SK-N-SH (cell line): ENCODE results near the gene TIGD7. TPM values are rescaled to one million over a fixed set of nuclear protein-coding genes. Genes with fewer than 3 reads are reported as not detected.

Source experiments
- CTCF ChIA-PET: fragments of 300-600, 350-600 bp; formaldehyde crosslinking; extraction: SDS; loops from one replicate; lab custom pipeline; 2021; lab: Yijun Ruan, JAX
- POLR2A ChIA-PET: fragments of 350-600 bp; sonication (Branson Sonifier 250); formaldehyde crosslinking; extraction: SDS; loops from one replicate; lab custom pipeline; 2020; ENCODE audit warnings: antibody characterized with exemption, inconsistent platforms; lab: Yijun Ruan, JAX
- DNase-seq: peaks from one replicate; pipeline ENCODE4 v3.0.0; 2012
- H2AFZ ChIP-seq: fragments of 200-600 bp; sonication (generic); 2 replicates; pipeline ENCODE4 v1.8.1; 2016; ENCODE audit warnings: antibody characterized with exemption, mild to moderate bottlenecking, low read depth
- H3F3A ChIP-seq: fragments of 200-600 bp; sonication (generic); replicated peaks from 2 replicates; pipeline ENCODE3; 2016; ENCODE audit warnings: antibody characterized with exemption, mild to moderate bottlenecking; ENCODE audit not compliant: insufficient read depth
- H3K27ac ChIP-seq, 2 experiments: fragments of 200-500 bp in 1 of 2; fragments of 200-600 bp in 1 of 2; sonication (Bioruptor generic) in 1 of 2; sonication (generic), shearing (Covaris generic) in 1 of 2; 2 replicates each; pipeline versions ENCODE4 v1.5.1 to v1.6.1; 2014 to 2016; ENCODE audit warnings: low read depth in 2 of 2, inconsistent platforms in 1 of 2, low read length in 1 of 2, mild to moderate bottlenecking in 1 of 2, mixed read lengths in 1 of 2
- H3K27me3 ChIP-seq: fragments of 200-600 bp; sonication (generic), shearing (Covaris generic); 2 replicates; pipeline ENCODE4 v1.6.1; 2016; ENCODE audit warnings: mixed run types; ENCODE audit not compliant: insufficient read depth
- H3K36me3 ChIP-seq, 2 experiments: fragments of 200-500 bp in 1 of 2; fragments of 200-600 bp in 1 of 2; sonication (Bioruptor generic) in 1 of 2; sonication (generic) in 1 of 2; replicated peaks in 1 of 2; 2 replicates each; pipeline versions ENCODE3 to v1.5.1; 2014 to 2016; ENCODE audit warnings: low read length in 1 of 2, mild to moderate bottlenecking in 1 of 2; ENCODE audit not compliant: insufficient read depth in 2 of 2, control insufficient read depth in 1 of 2
- H3K4me1 ChIP-seq, 2 experiments: fragments of 200-500 bp in 1 of 2; fragments of 200-600 bp in 1 of 2; sonication (Bioruptor generic) in 1 of 2; sonication (generic), shearing (Covaris generic) in 1 of 2; 2 replicates each; pipeline versions ENCODE4 v1.5.1 to v1.6.1; 2014 to 2016; ENCODE audit warnings: low read depth in 1 of 2, low read length in 1 of 2, mixed run types in 1 of 2; ENCODE audit not compliant: insufficient read depth in 2 of 2, control insufficient read depth in 1 of 2
- H3K4me2 ChIP-seq: fragments of 200-600 bp; sonication (generic), shearing (Covaris generic); 2 replicates; pipeline ENCODE4 v1.6.1; 2017; ENCODE audit warnings: mixed run types
- H3K4me3 ChIP-seq, 2 experiments: fragments of 200-500 bp in 1 of 2; fragments of 200-600 bp in 1 of 2; sonication (Bioruptor generic) in 1 of 2; sonication (generic), shearing (Covaris generic) in 1 of 2; 2 replicates each; pipeline versions ENCODE4 v1.5.1 to v1.8.1; 2014 to 2016; ENCODE audit warnings: low read depth in 2 of 2, inconsistent platforms in 1 of 2, low read length in 1 of 2, mild to moderate bottlenecking in 1 of 2, mixed read lengths in 1 of 2, moderate library complexity in 1 of 2
- H3K79me2 ChIP-seq: fragments of 200-600 bp; sonication (generic); 2 replicates; pipeline ENCODE4 v1.8.1; 2017; ENCODE audit warnings: mild to moderate bottlenecking; ENCODE audit not compliant: insufficient read depth
- H3K9ac ChIP-seq: fragments of 200-600 bp; sonication (generic); 2 replicates; pipeline ENCODE4 v1.6.1; 2017; ENCODE audit warnings: mixed run types
- H3K9me2 ChIP-seq: fragments of 200-600 bp; sonication (generic); 2 replicates; pipeline ENCODE4 v1.6.1; 2017; ENCODE audit warnings: mixed run types
- H3K9me3 ChIP-seq: fragments of 200-600 bp; sonication (generic); 2 replicates; pipeline ENCODE4 v1.6.1; 2017; ENCODE audit warnings: mixed run types, mild to moderate bottlenecking, moderate library complexity
- H4K20me1 ChIP-seq: fragments of 200-600 bp; sonication (generic); 2 replicates; pipeline ENCODE4 v1.6.1; 2017; ENCODE audit warnings: mild to moderate bottlenecking, mixed run types; ENCODE audit not compliant: insufficient read depth
- ELF1 ChIP-seq: IDR thresholded peaks from 2 replicates; pipeline ENCODE4 v1.4.0; 2012
- EP300 ChIP-seq, 2 experiments: IDR thresholded peaks; 2 replicates each; pipeline versions ENCODE4 v1.4.0 to v1.6.1; 2012; ENCODE audit warnings: borderline replicate concordance in 1 of 2, low read depth in 1 of 2, low read length in 1 of 2
- EZH2phosphoT487 ChIP-seq: fragments of 200-600 bp; sonication (generic); IDR thresholded peaks from 2 replicates; pipeline ENCODE4 v1.6.1; 2017; ENCODE audit warnings: low read depth, mixed run types, mild to moderate bottlenecking, antibody characterized with exemption, moderate library complexity, borderline replicate concordance
- GABPA ChIP-seq: IDR thresholded peaks from 2 replicates; pipeline ENCODE4 v1.4.0; 2012; ENCODE audit warnings: low read depth, mild to moderate bottlenecking
- MEF2A ChIP-seq: IDR thresholded peaks from 2 replicates; pipeline ENCODE4 v1.4.0; 2012; ENCODE audit warnings: low read depth, borderline replicate concordance
- NFIC ChIP-seq: IDR thresholded peaks from 2 replicates; pipeline ENCODE4 v1.4.0; 2012; ENCODE audit warnings: borderline replicate concordance
- NRF1 ChIP-seq: IDR thresholded peaks from 2 replicates; pipeline ENCODE4 v1.6.1; 2012; ENCODE audit warnings: low read depth, mild to moderate bottlenecking, low read length
- POLR2AphosphoS5 ChIP-seq: IDR thresholded peaks from 2 replicates; pipeline ENCODE4 v1.6.1; 2012; ENCODE audit warnings: low read depth, low read length
- RXRA ChIP-seq: IDR thresholded peaks from 2 replicates; pipeline ENCODE4 v1.4.0; 2012; ENCODE audit warnings: low read depth, mild to moderate bottlenecking, borderline replicate concordance
- SIN3A ChIP-seq: IDR thresholded peaks from 2 replicates; pipeline ENCODE4 v1.6.1; 2012; ENCODE audit warnings: low read depth, mild to moderate bottlenecking, low read length, moderate library complexity, borderline replicate concordance
- TAF1 ChIP-seq: IDR thresholded peaks from 2 replicates; pipeline ENCODE4 v1.6.1; 2012; ENCODE audit warnings: low read depth, mild to moderate bottlenecking, low read length, moderate library complexity, borderline replicate concordance
- YY1 ChIP-seq: IDR thresholded peaks from 2 replicates; pipeline ENCODE4 v1.4.0; 2012; ENCODE audit warnings: low read depth, mild to moderate bottlenecking
- WGBS: methylation state at CpG from one replicate; pipeline ENCODE4 v1.1.6; 2017; ENCODE audit warnings: low lambda C conversion rate; 5-methylcytosine and 5-hydroxymethylcytosine counted together
- polyA plus RNA-seq, 3 experiments: library from polyadenylated mRNA; depleted of rRNA; stranded (reverse); fragments of >200 nt; gene quantifications; 2 replicates each; pipeline ENCODE4 v1.2.3, GENCODE V29; 2012
- TF ChIP-seq, protein P1 (sequence below): fragments of 150-350 bp; IDR thresholded peaks from 2 replicates; pipeline ENCODE4 v1.6.1; 2016; ENCODE audit warnings: mild to moderate bottlenecking, low read depth, low read length
- TF ChIP-seq, protein P2 (sequence below): IDR thresholded peaks from 2 replicates; pipeline ENCODE4; 2012
- TF ChIP-seq, protein P3 (sequence below): fragments of 200-600 bp; sonication (generic); IDR thresholded peaks from 2 replicates; pipeline ENCODE4 v1.6.1; 2017; ENCODE audit warnings: antibody characterized with exemption, mild to moderate bottlenecking, moderate library complexity
- TF ChIP-seq, protein P4 (sequence below): IDR thresholded peaks from 2 replicates; pipeline ENCODE4 v1.4.0; 2012; ENCODE audit warnings: low read depth, borderline replicate concordance
- TF ChIP-seq, protein P5 (sequence below): IDR thresholded peaks from 2 replicates; pipeline ENCODE4 v1.4.0; 2012; ENCODE audit warnings: low read depth, borderline replicate concordance
- TF ChIP-seq, protein P6 (sequence below): fragments of 150-350 bp; IDR thresholded peaks from 2 replicates; pipeline ENCODE4 v1.6.1; 2017; ENCODE audit warnings: antibody characterized with exemption, low read length, low read depth, borderline replicate concordance

TIGD7 gene
- polyA plus RNA-seq, 1 of the 3 experiments (the other 2 are of a cell fraction), result 1.2 TPM

DNA sequence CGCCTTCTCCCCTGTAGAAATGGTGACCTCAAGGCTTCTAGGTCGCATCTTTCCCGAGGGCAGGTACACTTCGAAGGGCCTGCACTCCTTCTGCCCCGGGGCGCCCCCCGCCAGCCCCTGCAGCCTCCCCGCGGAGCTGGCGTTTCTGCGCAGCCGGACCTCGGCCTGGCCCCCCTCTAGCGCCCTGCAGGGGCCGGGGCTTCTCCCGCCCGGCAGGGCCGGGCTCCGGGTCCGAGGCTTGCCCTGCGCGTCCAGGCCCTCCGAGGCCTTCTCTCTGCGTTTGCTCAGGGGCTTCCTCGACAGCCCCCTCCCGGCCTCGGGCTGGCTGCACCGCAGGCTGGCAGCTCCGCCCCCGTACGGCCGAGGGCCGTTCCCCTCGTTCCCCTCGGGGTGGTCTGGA lies 50.9 kb downstream of the TIGD7 start:
- ChIA-PET CTCF (interaction anchor here (1.5 kb wide), 1 partner anchor 10 kb away, joined by 5 read pairs; no protein-coding TSS in a partner anchor), POLR2A (no interaction called here)
- Histone ChIP-seq H3K4me2 (no peak overlapping the region), H3K36me3 (no peaks in the 10 kb centered on the region), H3K9me2 (no peaks in the 10 kb centered on the region), H3K79me2 (no peaks in the 10 kb centered on the region), H3F3A (no peaks in the 10 kb centered on the region), H2AFZ (no peak overlapping the region), H3K4me3 (no peak overlapping the region), H3K27me3 (peaks cover 58% of the 10 kb centered on the region), H3K9ac (no peak overlapping the region), H4K20me1 (no peaks in the 10 kb centered on the region), H3K9me3 (no peaks in the 10 kb centered on the region), H3K4me1 (no peaks in the 10 kb centered on the region), H3K27ac (no peak overlapping the region)
- TF ChIP-seq TAF1 (no peak), ELF1 (no peak), MEF2A (no peak), NRF1 (no peak), EP300 (IDR thresholded peaks at IDR 0.05; ENCODE audit: borderline replicate concordance in 1 of 2, low read depth in 1 of 2, low read length in 1 of 2) (no peak), RXRA (no peak), POLR2AphosphoS5 (no peak), YY1 (no peak), NFIC (no peak)
- TF ChIP-seq, protein P1, sequence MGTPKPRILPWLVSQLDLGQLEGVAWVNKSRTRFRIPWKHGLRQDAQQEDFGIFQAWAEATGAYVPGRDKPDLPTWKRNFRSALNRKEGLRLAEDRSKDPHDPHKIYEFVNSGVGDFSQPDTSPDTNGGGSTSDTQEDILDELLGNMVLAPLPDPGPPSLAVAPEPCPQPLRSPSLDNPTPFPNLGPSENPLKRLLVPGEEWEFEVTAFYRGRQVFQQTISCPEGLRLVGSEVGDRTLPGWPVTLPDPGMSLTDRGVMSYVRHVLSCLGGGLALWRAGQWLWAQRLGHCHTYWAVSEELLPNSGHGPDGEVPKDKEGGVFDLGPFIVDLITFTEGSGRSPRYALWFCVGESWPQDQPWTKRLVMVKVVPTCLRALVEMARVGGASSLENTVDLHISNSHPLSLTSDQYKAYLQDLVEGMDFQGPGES, result no peak
- WGBS, result 30% methylated on average over 28 of the region's 35 CpGs
- DNase-seq, result peak; percentile 41

DNA sequence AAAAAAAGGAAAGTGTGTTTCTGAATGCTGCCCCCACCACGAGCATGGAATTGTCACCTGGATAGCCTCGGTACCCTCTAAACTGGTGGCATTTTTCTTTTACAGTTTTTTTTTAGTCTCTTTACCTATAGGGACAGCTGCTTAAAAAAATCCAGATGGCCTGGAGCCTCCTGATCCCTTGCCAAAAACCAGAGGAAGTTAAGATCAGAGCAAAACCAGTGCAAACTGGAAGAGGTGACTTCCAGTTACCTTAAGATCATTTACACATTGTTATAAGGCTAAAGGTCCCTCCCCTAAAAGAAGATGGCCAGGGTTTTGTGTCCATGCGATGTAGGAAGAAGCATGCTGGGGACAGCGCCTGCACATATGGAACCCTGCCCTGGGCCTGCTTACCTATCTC lies 52.3 kb downstream of the TIGD7 start:
- Histone ChIP-seq H4K20me1 (no peaks in the 10 kb centered on the region), H3K36me3 (no peaks in the 10 kb centered on the region), H3K9me2 (no peaks in the 10 kb centered on the region), H3K4me1 (no peaks in the 10 kb centered on the region), H3K27me3 (peaks cover 68% of the 10 kb centered on the region), H2AFZ (no peak overlapping the region), H3F3A (no peaks in the 10 kb centered on the region), H3K9ac (no peak overlapping the region), H3K9me3 (no peaks in the 10 kb centered on the region), H3K27ac (no peak overlapping the region), H3K4me2 (no peak overlapping the region), H3K4me3 (no peak overlapping the region), H3K79me2 (no peaks in the 10 kb centered on the region)
- DNase-seq, result no peak
- ChIA-PET POLR2A (no interaction called here), CTCF (no interaction called here)
- 61% methylated on average over 4 of the region's 4 CpGs for WGBS
- TF ChIP-seq EP300 (IDR thresholded peaks at IDR 0.05; ENCODE audit: borderline replicate concordance in 1 of 2, low read depth in 1 of 2, low read length in 1 of 2) (no peak), GABPA (no peak), TAF1 (no peak), ELF1 (no peak), EZH2phosphoT487 (no peak), YY1 (no peak), SIN3A (no peak)
- TF ChIP-seq, protein P2, sequence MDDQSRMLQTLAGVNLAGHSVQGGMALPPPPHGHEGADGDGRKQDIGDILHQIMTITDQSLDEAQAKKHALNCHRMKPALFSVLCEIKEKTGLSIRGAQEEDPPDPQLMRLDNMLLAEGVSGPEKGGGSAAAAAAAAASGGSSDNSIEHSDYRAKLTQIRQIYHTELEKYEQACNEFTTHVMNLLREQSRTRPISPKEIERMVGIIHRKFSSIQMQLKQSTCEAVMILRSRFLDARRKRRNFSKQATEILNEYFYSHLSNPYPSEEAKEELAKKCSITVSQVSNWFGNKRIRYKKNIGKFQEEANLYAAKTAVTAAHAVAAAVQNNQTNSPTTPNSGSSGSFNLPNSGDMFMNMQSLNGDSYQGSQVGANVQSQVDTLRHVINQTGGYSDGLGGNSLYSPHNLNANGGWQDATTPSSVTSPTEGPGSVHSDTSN, result no peak
- TF ChIP-seq, protein P3, sequence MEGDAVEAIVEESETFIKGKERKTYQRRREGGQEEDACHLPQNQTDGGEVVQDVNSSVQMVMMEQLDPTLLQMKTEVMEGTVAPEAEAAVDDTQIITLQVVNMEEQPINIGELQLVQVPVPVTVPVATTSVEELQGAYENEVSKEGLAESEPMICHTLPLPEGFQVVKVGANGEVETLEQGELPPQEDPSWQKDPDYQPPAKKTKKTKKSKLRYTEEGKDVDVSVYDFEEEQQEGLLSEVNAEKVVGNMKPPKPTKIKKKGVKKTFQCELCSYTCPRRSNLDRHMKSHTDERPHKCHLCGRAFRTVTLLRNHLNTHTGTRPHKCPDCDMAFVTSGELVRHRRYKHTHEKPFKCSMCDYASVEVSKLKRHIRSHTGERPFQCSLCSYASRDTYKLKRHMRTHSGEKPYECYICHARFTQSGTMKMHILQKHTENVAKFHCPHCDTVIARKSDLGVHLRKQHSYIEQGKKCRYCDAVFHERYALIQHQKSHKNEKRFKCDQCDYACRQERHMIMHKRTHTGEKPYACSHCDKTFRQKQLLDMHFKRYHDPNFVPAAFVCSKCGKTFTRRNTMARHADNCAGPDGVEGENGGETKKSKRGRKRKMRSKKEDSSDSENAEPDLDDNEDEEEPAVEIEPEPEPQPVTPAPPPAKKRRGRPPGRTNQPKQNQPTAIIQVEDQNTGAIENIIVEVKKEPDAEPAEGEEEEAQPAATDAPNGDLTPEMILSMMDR, result no peak
- TF ChIP-seq, protein P4, sequence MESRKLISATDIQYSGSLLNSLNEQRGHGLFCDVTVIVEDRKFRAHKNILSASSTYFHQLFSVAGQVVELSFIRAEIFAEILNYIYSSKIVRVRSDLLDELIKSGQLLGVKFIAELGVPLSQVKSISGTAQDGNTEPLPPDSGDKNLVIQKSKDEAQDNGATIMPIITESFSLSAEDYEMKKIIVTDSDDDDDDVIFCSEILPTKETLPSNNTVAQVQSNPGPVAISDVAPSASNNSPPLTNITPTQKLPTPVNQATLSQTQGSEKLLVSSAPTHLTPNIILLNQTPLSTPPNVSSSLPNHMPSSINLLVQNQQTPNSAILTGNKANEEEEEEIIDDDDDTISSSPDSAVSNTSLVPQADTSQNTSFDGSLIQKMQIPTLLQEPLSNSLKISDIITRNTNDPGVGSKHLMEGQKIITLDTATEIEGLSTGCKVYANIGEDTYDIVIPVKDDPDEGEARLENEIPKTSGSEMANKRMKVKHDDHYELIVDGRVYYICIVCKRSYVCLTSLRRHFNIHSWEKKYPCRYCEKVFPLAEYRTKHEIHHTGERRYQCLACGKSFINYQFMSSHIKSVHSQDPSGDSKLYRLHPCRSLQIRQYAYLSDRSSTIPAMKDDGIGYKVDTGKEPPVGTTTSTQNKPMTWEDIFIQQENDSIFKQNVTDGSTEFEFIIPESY, result no peak
- TF ChIP-seq, protein P5, sequence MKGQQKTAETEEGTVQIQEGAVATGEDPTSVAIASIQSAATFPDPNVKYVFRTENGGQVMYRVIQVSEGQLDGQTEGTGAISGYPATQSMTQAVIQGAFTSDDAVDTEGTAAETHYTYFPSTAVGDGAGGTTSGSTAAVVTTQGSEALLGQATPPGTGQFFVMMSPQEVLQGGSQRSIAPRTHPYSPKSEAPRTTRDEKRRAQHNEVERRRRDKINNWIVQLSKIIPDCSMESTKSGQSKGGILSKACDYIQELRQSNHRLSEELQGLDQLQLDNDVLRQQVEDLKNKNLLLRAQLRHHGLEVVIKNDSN, result no peak
- TF ChIP-seq, protein P6, sequence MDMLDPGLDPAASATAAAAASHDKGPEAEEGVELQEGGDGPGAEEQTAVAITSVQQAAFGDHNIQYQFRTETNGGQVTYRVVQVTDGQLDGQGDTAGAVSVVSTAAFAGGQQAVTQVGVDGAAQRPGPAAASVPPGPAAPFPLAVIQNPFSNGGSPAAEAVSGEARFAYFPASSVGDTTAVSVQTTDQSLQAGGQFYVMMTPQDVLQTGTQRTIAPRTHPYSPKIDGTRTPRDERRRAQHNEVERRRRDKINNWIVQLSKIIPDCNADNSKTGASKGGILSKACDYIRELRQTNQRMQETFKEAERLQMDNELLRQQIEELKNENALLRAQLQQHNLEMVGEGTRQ, result no peak
